ENCODE data around the gene STIM1.

DNA sequence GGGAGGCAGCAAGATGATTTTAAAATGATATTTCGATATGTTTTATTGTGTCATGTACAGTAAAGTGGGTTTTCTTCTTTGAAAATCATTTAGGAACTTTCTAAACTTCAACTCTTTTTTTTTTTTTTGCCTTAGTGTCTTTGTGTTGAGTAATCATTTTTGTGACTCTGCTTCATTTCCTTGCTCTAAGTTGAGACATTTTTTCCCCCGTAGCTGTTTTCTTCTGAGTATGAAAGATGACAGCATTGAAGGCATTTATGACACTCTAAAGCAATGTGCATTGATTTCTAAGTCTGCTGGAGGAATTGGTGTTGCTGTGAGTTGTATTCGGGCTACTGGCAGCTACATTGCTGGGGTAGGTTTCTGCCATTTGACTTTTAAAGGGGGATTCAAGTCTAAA is 262.6 kb downstream of the STIM1 start:
- TF ChIP-seq, protein P1, sequence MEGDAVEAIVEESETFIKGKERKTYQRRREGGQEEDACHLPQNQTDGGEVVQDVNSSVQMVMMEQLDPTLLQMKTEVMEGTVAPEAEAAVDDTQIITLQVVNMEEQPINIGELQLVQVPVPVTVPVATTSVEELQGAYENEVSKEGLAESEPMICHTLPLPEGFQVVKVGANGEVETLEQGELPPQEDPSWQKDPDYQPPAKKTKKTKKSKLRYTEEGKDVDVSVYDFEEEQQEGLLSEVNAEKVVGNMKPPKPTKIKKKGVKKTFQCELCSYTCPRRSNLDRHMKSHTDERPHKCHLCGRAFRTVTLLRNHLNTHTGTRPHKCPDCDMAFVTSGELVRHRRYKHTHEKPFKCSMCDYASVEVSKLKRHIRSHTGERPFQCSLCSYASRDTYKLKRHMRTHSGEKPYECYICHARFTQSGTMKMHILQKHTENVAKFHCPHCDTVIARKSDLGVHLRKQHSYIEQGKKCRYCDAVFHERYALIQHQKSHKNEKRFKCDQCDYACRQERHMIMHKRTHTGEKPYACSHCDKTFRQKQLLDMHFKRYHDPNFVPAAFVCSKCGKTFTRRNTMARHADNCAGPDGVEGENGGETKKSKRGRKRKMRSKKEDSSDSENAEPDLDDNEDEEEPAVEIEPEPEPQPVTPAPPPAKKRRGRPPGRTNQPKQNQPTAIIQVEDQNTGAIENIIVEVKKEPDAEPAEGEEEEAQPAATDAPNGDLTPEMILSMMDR (IDR thresholded peaks at IDR 0.05) = no peak
- TF ChIP-seq POLR2AphosphoS5 (IDR thresholded peaks at IDR 0.05; ENCODE audit: low read depth, low read length) = no peak

Measured in Panc1 (cell line).